Subcutaneous abdominal adipose tissue (tissue), 5 donors: Measurements from ENCODE around the gene VPS37C.
"Not testable (repeated sequence)": the region's sequence is repeated elsewhere in the genome, so short reads cannot be mapped to it uniquely, and the experiment has no call there.

ENCODE experiments used
- H3K27ac ChIP-seq: one replicate; pipeline ENCODE4 v1.7.0; 2013; ENCODE audit warnings: low read depth, mild to moderate bottlenecking, inconsistent platforms, low read length, moderate library complexity
- H3K27me3 ChIP-seq, 5 donors: one replicate each; pipeline ENCODE4 v1.7.0; 2013; ENCODE audit warnings: low read length in 5 of 5, inconsistent platforms in 1 of 5; ENCODE audit not compliant: control insufficient read depth in 5 of 5, insufficient read depth in 4 of 5
- H3K36me3 ChIP-seq, 5 donors: one replicate each; pipeline ENCODE4 v1.7.0; 2013; ENCODE audit warnings: low read length in 5 of 5; ENCODE audit not compliant: control insufficient read depth in 5 of 5, insufficient read depth in 5 of 5
- H3K4me1 ChIP-seq, 5 donors: one replicate each; pipeline ENCODE4 v1.7.0; 2013; ENCODE audit warnings: low read length in 5 of 5, mild to moderate bottlenecking in 3 of 5, moderate library complexity in 1 of 5; ENCODE audit not compliant: control insufficient read depth in 5 of 5, insufficient read depth in 5 of 5
- H3K4me3 ChIP-seq, 5 donors: one replicate each; pipeline ENCODE4 v1.7.0; 2013; ENCODE audit warnings: low read length in 5 of 5, low read depth in 1 of 5
- H3K9ac ChIP-seq, 5 donors: one replicate each; pipeline ENCODE4 v1.7.0; 2013; ENCODE audit warnings: low read length in 5 of 5, mild to moderate bottlenecking in 4 of 5, moderate library complexity in 3 of 5
- H3K9me3 ChIP-seq, 5 donors: one replicate each; pipeline ENCODE4 v1.7.0; 2013; ENCODE audit warnings: low read length in 5 of 5; ENCODE audit not compliant: control insufficient read depth in 5 of 5
- donor health status: healthy.
- donor health status: healthy.
- donor health status: healthy.
- donor health status: healthy.
- donor health status: healthy.

VPS37C gene

DNA sequence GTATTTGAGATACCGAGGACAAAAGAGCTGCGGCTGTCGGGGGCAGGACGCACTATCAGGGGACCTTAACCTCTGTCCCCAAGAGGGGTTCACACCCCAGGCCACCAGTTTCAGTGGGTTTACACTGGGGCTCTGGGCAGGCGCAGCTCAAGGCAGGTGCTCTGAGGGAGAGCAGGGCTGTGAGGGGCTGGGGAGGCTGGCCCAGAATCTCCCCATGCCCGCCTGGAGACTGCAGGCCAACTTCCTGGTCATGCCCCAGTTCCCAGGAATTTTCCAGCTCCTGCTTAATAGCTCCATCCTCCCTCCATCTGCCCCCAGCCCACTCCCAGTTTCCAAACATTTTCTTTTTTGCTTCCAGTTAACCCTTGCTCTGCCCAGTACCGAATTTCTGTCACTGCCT is 34.5 kb upstream of the VPS37C start:
- H3K27ac ChIP-seq = no peak overlapping the region
- peaks cover 0 to 12% (median 11%) of the 10 kb centered on the region in 5 donors for H3K9me3 ChIP-seq
- no peak overlapping the region for H3K4me3 ChIP-seq
- H3K9ac ChIP-seq = no peak overlapping the region
- H3K27me3 ChIP-seq = peaks cover 0 to 4% (median 0%) of the 10 kb centered on the region in 5 donors
- H3K4me1 ChIP-seq = no peaks in the 10 kb centered on the region
- H3K36me3 ChIP-seq = no peaks in the 10 kb centered on the region

DNA sequence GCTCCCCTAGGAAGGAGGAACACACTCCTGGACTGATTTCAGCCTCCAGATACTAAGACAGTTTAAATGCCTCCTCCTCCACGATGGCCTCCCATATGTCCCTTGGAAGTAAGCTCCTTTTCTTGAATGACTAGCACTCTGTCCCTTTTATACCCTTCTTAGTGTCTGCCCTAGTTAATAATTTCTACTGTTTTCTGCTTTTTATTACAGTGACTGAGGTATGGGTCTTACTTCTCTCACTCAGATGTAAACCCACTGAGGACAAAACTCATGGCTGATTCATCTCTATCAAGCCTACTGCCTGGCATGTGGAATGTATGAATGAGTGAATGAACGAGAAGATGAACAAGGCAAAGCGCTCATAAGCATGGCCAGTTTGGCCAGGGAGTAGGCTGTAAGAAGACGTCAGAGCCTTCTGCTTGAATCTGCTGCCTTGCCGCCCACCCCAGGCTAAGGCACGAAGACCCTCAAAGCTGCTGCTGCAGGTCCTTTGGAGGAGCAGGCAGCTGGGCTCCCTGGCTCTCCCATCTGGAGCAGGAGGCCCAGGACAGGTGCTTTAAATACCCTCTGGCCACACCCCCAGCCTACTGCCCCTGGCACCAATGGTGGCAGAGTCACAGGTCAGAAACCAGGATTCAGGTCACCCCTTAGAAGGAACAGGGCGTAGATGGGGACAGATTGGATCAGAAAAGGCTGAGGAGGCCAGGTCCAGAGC is 33.9 kb upstream of the VPS37C start:
- no peaks in the 10 kb centered on the region for H3K4me1 ChIP-seq
- H3K27me3 ChIP-seq = peaks cover 0 to 4% (median 0%) of the 10 kb centered on the region in 5 donors
- H3K9ac ChIP-seq = no peak overlapping the region
- no peak overlapping the region for H3K27ac ChIP-seq
- peaks cover 0 to 12% (median 11%) of the 10 kb centered on the region in 5 donors for H3K9me3 ChIP-seq
- H3K36me3 ChIP-seq = no peaks in the 10 kb centered on the region
- no peak overlapping the region for H3K4me3 ChIP-seq

DNA sequence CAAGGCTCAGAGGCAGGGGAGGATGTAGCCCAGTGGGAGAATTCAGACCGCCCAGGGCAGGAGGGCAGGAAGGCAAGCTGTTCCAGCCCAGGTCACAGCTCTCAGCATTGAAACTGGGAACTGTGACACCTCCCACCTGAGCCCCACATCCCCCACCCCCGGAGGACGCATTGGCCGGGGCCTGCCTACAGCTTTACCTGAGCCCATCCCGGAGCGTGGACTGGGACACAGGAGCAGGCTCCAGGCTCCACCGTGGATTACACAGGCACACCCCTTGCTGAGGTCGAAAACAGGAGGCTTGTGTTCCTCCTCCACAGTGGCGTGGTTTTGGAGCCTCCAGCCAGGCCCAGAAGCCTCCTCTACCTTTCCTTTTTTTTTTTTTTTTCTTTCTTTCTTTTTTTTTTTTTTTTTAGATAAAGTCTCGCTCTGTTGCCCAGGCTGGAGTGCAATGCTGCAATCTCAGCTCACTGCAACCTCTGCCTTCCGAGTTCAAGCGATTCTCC is 33.0 kb upstream of the VPS37C start:
- no peak overlapping the region for H3K27ac ChIP-seq
- no peak overlapping the region for H3K9ac ChIP-seq
- no peak overlapping the region for H3K4me3 ChIP-seq
- H3K4me1 ChIP-seq = no peaks in the 10 kb centered on the region
- H3K36me3 ChIP-seq = no peaks in the 10 kb centered on the region
- H3K27me3 ChIP-seq = peaks cover 0 to 4% (median 0%) of the 10 kb centered on the region in 5 donors
- peaks cover 0 to 9% (median 9%) of the 10 kb centered on the region in 5 donors for H3K9me3 ChIP-seq

DNA sequence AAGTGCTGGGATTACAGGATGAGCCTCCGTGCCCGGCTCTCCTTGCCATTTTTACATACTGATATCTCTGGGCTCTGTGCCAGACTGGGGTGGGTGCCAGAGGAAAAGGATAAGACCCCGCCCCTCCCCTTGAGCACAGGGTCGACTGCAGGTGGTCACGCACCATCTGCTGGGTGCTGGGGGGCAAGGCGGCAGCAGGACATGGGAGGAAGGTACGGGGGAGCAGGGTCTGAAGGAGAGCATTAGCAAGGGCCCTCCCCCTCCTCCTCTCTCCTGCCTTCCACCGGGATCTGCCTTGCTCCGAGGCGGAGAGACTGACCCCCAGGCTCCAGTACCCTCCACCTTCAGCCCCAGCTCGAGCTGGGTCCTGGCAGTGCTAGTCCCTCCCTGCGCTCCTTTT is 32.4 kb upstream of the VPS37C start:
- no peak overlapping the region for H3K27ac ChIP-seq
- no peak overlapping the region for H3K4me3 ChIP-seq
- H3K9ac ChIP-seq = no peak overlapping the region
- H3K27me3 ChIP-seq = peaks cover 0 to 4% (median 0%) of the 10 kb centered on the region in 5 donors
- H3K4me1 ChIP-seq = no peaks in the 10 kb centered on the region
- peaks cover 0 to 5% (median 3%) of the 10 kb centered on the region in 5 donors for H3K9me3 ChIP-seq
- no peaks in the 10 kb centered on the region for H3K36me3 ChIP-seq

DNA sequence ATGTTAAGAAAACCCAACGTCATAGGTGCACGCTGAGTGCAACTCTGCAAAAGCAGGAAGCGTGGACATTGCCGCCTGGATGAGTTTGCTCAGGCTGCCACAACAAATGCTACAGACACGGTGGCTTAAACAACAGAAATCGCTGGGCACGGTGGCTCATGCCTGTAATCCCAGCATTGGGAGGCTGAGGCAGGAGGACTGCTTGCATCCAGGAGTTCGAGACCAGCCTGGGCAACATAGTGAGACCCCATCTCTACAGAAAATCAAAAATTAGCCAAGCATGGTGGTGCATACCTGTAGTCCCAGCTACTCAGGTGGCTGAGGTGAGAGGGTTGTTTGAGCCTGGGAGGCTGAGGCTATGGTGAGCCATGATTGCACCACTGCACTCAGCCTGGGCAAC is 28.7 kb upstream of the VPS37C start:
- Histone ChIP-seq H3K27me3 (peaks cover 0 to 4% (median 0%) of the 10 kb centered on the region in 5 donors), H3K4me1 (no peaks in the 10 kb centered on the region), H3K4me3 (no peak overlapping the region), H3K9me3 (no peaks in the 10 kb centered on the region), H3K36me3 (no peaks in the 10 kb centered on the region), H3K9ac (no peak overlapping the region), H3K27ac (no peak overlapping the region)

DNA sequence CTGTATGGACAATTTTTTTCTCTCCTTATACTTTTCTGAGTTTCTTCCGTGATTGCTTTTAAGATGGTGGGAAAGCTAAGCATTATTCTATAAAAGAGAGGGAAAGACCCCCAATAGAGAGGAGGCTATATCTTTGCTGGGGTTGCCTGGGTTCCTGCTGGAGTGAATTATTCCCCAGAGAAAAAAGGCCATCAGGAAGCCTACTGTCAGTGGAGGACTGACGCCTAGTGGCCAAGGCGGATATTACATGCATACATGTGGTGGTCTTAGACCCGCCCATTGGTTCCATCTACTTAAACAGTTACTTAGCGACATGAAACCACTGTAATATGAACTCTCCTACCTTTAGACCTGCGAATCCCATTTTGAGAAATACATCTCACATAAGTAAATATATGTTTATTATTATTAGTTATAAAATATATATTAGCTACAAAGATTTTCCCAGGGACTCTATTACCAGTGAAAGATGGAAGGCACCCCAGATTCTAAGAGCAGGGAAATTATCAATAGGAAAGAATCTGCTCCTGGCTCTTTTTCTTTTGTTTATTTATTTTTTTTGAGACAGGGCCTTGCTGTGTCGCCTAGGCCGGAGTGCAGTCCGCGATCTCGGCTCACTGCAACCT is 26.4 kb upstream of the VPS37C start:
- Histone ChIP-seq H3K4me1 (no peaks in the 10 kb centered on the region), H3K9ac (no peak overlapping the region), H3K4me3 (no peak overlapping the region), H3K27ac (no peak overlapping the region), H3K9me3 (no peaks in the 10 kb centered on the region), H3K27me3 (no peaks in the 10 kb centered on the region), H3K36me3 (no peaks in the 10 kb centered on the region)

DNA sequence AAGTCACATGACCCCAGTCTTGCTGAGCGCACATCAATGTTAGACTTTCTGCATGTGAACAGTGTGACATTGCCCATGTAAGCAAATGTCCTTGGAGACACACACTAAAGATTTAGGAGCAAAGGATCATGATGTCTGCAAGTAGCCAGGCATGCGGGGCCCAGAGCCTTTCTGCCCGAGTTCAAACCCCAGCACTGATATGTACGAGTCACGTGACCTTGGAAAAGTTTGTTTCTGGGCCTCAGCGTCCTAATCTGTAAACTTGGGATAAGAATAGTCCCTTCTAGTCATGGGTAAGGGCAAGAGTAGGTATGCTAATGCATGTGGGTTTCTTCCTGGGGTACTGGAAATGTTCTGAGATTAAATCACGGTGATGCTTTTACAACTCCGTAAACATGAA is 25.3 kb upstream of the VPS37C start:
- Histone ChIP-seq H3K4me1 (no peaks in the 10 kb centered on the region), H3K9me3 (no peaks in the 10 kb centered on the region), H3K4me3 (no peak overlapping the region), H3K36me3 (no peaks in the 10 kb centered on the region), H3K27ac (no peak overlapping the region), H3K27me3 (no peaks in the 10 kb centered on the region), H3K9ac (no peak overlapping the region)

DNA sequence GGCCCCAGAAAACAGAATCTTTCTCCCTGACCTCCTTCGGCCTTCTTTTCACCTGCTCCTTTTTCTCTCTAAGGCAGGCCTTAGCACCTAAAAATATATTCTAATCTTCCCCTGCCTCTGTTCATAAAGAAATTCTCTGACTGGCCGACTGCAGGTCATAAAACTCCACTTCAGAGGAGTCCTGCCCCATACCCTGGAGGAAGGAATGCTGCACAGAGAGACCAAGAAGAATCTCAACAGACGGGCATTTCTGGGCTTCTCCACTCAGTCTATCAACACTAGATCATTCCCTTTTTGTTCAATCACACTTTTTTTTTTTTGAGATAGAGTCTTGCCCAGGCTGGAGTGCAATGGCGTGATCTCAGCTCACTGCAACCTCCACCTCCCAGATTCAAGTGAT is 22.4 kb upstream of the VPS37C start:
- Histone ChIP-seq H3K9me3 (no peaks in the 10 kb centered on the region), H3K27ac (no peak overlapping the region), H3K4me1 (no peaks in the 10 kb centered on the region), H3K36me3 (no peaks in the 10 kb centered on the region), H3K9ac (no peak overlapping the region), H3K4me3 (no peak overlapping the region), H3K27me3 (no peaks in the 10 kb centered on the region)

DNA sequence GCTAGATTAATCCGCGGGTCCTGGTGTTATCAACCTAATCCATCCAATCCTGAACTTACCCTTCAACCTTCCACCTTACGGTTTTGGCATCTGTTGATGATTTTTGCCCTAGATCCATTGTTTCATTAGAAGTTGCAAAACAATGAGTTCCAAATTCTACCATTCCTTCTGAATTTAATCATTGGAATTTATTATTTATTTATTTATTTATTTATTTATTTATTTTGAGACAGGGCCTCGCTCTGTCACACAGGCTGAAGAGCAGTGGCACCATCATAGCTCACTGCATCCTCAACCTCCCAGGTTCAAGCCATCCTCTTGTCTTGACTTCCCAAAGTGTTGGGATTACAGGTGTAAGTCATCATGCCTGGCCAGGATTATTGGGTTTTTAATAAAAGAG is 20.3 kb upstream of the VPS37C start:
- Histone ChIP-seq H3K4me3 (no peak overlapping the region), H3K27ac (no peak overlapping the region), H3K4me1 (no peaks in the 10 kb centered on the region), H3K9me3 (no peaks in the 10 kb centered on the region), H3K36me3 (no peaks in the 10 kb centered on the region), H3K27me3 (no peaks in the 10 kb centered on the region), H3K9ac (no peak overlapping the region)

DNA sequence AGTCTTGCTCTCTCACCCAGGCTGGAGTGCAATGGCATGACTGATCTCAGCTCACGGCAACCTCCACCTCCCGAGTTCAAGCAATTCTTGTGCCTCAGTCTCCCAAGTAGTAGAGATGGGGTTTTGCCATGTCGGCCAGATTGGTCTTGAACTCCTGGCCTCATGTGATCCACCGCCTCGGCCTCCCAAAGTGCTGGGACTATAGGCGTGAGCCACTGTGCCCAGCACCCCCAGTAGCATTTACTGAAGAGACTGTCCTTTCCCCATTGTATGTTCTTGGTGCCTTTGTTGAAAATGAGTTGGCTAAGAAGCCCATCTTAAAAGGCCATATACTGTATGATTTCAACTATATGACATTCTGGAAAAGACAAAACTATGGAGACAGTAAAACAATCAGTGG is 19.0 kb upstream of the VPS37C start:
- H3K4me3 ChIP-seq, H3K4me1 ChIP-seq, H3K27ac ChIP-seq, H3K9ac ChIP-seq, H3K27me3 ChIP-seq, H3K9me3 ChIP-seq, H3K36me3 ChIP-seq: not testable (repeated sequence)
